Effector memory CD4-positive, alpha-beta T cell (primary cell): ENCODE measurements around the gene FTO.
"Not testable (repeated sequence)": the region's sequence is repeated elsewhere in the genome, so short reads cannot be mapped to it uniquely, and the experiment has no call there.

Source experiments
- DNase-seq, 3 donors: peaks; one replicate each; pipeline ENCODE4 v3.0.0-alpha.2; 2020
- H3K27ac ChIP-seq: 2 replicates; pipeline ENCODE4 v1.7.0; 2013; ENCODE audit warnings: mild to moderate bottlenecking, low read length, moderate library complexity; ENCODE audit not compliant: insufficient read depth, poor library complexity, severe bottlenecking
- H3K27me3 ChIP-seq: replicated peaks from 2 replicates; pipeline ENCODE4 v1.7.0; 2013; ENCODE audit warnings: mild to moderate bottlenecking, low read length; ENCODE audit not compliant: insufficient read depth, control insufficient read depth, poor library complexity, severe bottlenecking
- H3K36me3 ChIP-seq: 2 replicates; pipeline ENCODE4 v1.7.0; 2013; ENCODE audit warnings: mild to moderate bottlenecking, low read length, moderate library complexity; ENCODE audit not compliant: control insufficient read depth, insufficient read depth
- H3K4me1 ChIP-seq: 2 replicates; pipeline ENCODE4 v1.7.0; 2013; ENCODE audit warnings: low read length, mild to moderate bottlenecking; ENCODE audit not compliant: control insufficient read depth, insufficient read depth, poor library complexity, severe bottlenecking
- H3K4me3 ChIP-seq: 2 replicates; pipeline ENCODE4 v1.7.0; 2013; ENCODE audit warnings: low read length, low read depth, mild to moderate bottlenecking; ENCODE audit not compliant: insufficient read depth, poor library complexity, severe bottlenecking
- H3K9me3 ChIP-seq: 2 replicates; pipeline ENCODE4 v1.7.0; 2013; ENCODE audit warnings: mild to moderate bottlenecking, low read length, moderate library complexity; ENCODE audit not compliant: control insufficient read depth

FTO gene

GRCh38 chr16:54178478-54178976 lies 474.6 kb downstream of the FTO start:
- no peaks in the 10 kb centered on the region for H3K27me3 ChIP-seq
- no peaks in the 10 kb centered on the region for H3K9me3 ChIP-seq
- no peak overlapping the region for H3K27ac ChIP-seq
- H3K4me3 ChIP-seq = no peak overlapping the region
- H3K4me1 ChIP-seq = no peaks in the 10 kb centered on the region
- DNase-seq = no peak
- no peaks in the 10 kb centered on the region for H3K36me3 ChIP-seq

GRCh38 chr16:54180421-54181359 lies 476.7 kb downstream of the FTO start:
- H3K4me3 ChIP-seq = no peak overlapping the region
- no peaks in the 10 kb centered on the region for H3K36me3 ChIP-seq
- no peaks in the 10 kb centered on the region for H3K4me1 ChIP-seq
- H3K27ac ChIP-seq = no peak overlapping the region
- DNase-seq = no peak
- H3K27me3 ChIP-seq = no peaks in the 10 kb centered on the region
- no peaks in the 10 kb centered on the region for H3K9me3 ChIP-seq

DNA sequence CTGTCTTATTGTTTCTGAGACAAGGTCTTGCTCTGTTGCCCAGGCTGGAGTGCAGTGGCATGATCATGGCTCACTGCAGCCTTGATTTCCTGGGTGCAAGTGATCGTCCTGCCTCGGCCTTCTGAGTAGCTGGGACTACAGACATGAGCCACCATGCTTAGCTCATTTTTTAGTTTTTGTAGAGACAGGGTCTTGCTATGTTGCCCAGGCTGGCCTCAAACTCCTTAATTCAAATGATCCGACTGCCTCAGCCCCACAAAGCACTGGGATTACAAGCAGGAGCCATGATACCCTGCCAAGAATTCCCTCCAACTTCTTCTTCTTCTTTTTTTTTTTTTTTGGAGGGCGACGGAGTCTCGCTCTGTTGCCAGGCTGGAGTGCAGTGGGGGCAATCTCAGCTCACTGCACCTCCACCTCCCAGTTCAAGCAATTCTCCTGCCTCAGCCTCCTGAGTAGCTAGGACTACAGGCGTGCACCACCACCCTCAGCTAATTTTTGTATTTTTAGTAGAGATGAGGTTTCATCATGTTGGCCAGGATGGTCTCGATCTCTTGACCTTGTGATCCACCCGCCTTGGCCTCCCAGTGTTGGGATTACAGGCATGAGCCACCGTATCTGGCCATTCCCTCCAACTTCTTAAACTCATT lies 477.9 kb downstream of the FTO start:
- DNase-seq, H3K27ac ChIP-seq, H3K9me3 ChIP-seq, H3K36me3 ChIP-seq, H3K4me3 ChIP-seq, H3K4me1 ChIP-seq, H3K27me3 ChIP-seq: not testable (repeated sequence)

DNA sequence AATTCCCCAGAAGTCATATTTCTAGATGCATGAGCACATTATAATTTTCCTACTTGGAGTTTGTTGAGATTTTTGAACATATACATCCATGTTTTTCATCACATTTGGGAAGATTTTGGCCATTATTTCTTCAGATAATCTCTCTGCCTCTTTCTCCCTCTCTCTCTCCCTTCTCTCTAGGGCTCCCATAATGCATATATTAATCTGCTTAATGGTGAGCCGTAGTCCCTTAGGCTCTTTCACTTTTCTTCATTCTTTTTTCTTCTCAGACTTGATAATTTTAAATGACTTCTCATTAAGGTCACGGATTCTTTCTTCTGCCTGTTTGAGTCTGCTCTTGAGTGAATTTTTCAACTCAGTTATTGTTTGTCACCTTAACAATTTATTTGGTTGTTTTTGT lies 481.1 kb downstream of the FTO start:
- Histone ChIP-seq H3K4me3 (no peak overlapping the region), H3K36me3 (no peaks in the 10 kb centered on the region), H3K27ac (no peak overlapping the region), H3K9me3 (no peaks in the 10 kb centered on the region), H3K4me1 (no peaks in the 10 kb centered on the region), H3K27me3 (no peaks in the 10 kb centered on the region)
- DNase-seq = no peak

GRCh38 chr16:54191163-54191562 lies 487.2 kb downstream of the FTO start:
- H3K27me3 ChIP-seq = no peaks in the 10 kb centered on the region
- H3K36me3 ChIP-seq = no peaks in the 10 kb centered on the region
- no peak overlapping the region for H3K4me3 ChIP-seq
- no peak overlapping the region for H3K27ac ChIP-seq
- H3K9me3 ChIP-seq = no peaks in the 10 kb centered on the region
- DNase-seq = no peak
- H3K4me1 ChIP-seq = no peaks in the 10 kb centered on the region

DNA sequence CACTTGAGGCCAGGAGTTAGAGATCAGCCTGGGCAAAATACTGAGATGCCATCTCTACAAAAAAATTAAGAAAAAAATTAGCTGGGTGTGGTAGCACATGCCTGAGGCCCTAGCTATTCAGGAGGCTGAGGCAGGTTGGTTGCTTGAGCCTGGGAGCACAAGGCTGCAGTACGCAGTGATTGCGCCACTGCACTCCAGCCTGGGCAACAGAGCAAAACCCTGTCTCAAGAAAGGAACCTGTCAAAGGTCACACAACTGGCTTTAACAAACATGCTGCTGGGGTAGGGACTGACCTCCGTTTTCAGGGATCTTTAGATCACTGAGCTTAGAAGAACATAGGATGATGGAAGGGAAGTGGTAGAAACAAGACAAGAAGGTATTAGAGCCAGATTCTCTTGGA lies 487.6 kb downstream of the FTO start:
- no peaks in the 10 kb centered on the region for H3K27me3 ChIP-seq

DNA sequence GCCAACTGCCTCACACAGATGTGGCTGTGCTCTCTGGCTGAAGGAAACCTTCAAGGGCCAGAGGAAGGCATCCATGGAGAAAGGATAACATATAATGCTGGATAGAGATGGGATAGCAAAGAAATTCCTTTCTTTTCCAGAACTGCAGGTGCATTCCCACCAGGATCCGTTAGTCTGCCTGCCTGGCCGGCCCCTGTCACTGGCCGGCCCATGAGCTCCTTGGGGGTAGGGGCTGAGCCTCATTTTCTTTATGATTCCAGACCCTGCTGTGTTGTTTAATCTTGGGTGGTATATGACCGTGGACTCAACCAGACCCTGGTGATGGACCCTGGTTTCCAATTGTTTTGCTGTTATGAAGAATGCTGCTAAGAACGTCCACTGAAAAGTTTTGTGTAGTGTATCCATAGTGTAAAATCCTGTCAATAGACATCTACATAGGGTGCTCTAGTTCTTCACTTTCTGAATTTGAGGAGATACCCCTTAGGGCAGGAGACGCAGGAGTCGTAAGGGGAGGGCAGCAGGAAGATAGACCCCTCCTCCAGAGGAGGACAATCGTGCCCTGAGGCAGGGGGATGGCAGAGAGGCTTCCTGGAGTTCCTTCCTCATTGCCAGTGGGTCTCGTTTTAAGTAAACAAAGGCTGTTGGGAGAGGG lies 489.2 kb downstream of the FTO start:
- H3K4me3 ChIP-seq = no peak overlapping the region
- no peaks in the 10 kb centered on the region for H3K36me3 ChIP-seq
- H3K4me1 ChIP-seq = no peaks in the 10 kb centered on the region
- H3K9me3 ChIP-seq = no peaks in the 10 kb centered on the region
- H3K27me3 ChIP-seq = no peaks in the 10 kb centered on the region
- no peak for DNase-seq
- no peak overlapping the region for H3K27ac ChIP-seq

More for the DNA sequence above, 487.6 kb downstream of the FTO start:
- DNase-seq = no peak
- no peak overlapping the region for H3K4me3 ChIP-seq
- no peaks in the 10 kb centered on the region for H3K9me3 ChIP-seq
- no peaks in the 10 kb centered on the region for H3K36me3 ChIP-seq
- H3K27ac ChIP-seq = no peak overlapping the region
- H3K4me1 ChIP-seq = no peaks in the 10 kb centered on the region

- H3K27me3 ChIP-seq = no peaks in the 10 kb centered on the region
These were observed 489.8 kb downstream of the FTO start for GRCh38 chr16:54193665-54194333.

DNA sequence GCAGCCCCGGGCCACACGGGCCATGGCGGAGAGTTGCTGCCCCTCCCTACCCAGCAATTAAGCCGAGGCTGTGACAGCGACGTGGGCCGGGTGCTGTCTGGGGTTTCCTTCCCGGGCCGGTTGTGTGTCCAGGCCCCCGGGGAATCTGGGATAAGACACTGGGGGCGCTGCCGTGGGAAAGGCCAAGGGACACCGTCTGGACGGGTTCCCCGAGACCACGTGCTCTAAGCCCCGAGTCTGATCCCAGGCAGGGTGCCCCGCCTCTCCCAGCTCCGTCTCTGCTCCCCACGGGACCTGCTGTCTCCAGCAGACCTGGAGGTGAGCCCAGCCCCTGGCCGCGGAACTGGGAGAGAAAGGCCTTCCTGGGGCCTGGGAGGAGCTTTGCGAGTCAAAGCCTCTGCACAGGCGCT lies 490.4 kb downstream of the FTO start:
- no peak overlapping the region for H3K4me3 ChIP-seq
- H3K27ac ChIP-seq = no peak overlapping the region
- H3K36me3 ChIP-seq = no peaks in the 10 kb centered on the region
- no peak for DNase-seq
- H3K4me1 ChIP-seq = no peaks in the 10 kb centered on the region
- no peaks in the 10 kb centered on the region for H3K9me3 ChIP-seq
- H3K27me3 ChIP-seq = no peaks in the 10 kb centered on the region

More at GRCh38 chr16:54193665-54194333, 489.8 kb downstream of the FTO start:
- Histone ChIP-seq H3K4me1 (no peaks in the 10 kb centered on the region), H3K9me3 (no peaks in the 10 kb centered on the region), H3K36me3 (no peaks in the 10 kb centered on the region), H3K4me3 (no peak overlapping the region), H3K27ac (no peak overlapping the region)
- no peak for DNase-seq
